Thoracic aorta (tissue), 2 donors: Measurements from ENCODE around the gene SMARCA4. TPM values are rescaled to one million over a fixed set of nuclear protein-coding genes. Genes with fewer than 3 reads are reported as not detected.

ENCODE experiments used
- ATAC-seq: fragments of 150-250 bp; one replicate; pipeline ENCODE4 v1.8.0; 2017; ENCODE audit warnings: low read depth; ENCODE audit not compliant: insufficient number of reproducible peaks, low FRiP score
- DNase-seq: peaks from one replicate; pipeline ENCODE4 v3.0.0-alpha.2; 2020; ENCODE audit warnings: low spot score
- H3K27ac ChIP-seq, 2 donors: fragments of 200-600 bp; sonication (generic); 1 replicate in 1 of 2; 2 replicates in 1 of 2; pipeline ENCODE4 v1.5.1; 2016; ENCODE audit warnings: mild to moderate bottlenecking in 2 of 2, moderate library complexity in 2 of 2
- H3K27me3 ChIP-seq: fragments of 200-600 bp; sonication (generic); replicated peaks from 2 replicates; pipeline ENCODE4 v1.6.0; 2016; ENCODE audit warnings: mild to moderate bottlenecking; ENCODE audit not compliant: insufficient read depth
- H3K36me3 ChIP-seq: fragments of 200-600 bp; sonication (generic); one replicate; pipeline ENCODE4 v1.5.1; 2016
- H3K4me1 ChIP-seq, 2 donors: fragments of 200-600 bp; sonication (generic); 1 replicate in 1 of 2; 2 replicates in 1 of 2; pipeline versions ENCODE4 v1.5.1 to v1.6.0; 2016; ENCODE audit warnings: low read depth in 2 of 2, mild to moderate bottlenecking in 1 of 2; ENCODE audit not compliant: control insufficient read depth in 1 of 2
- H3K4me3 ChIP-seq: fragments of 200-600 bp; sonication (generic); 2 replicates; pipeline ENCODE4 v1.5.1; 2016; ENCODE audit warnings: mild to moderate bottlenecking
- H3K9me3 ChIP-seq: fragments of 200-600 bp; sonication (generic); 2 replicates; pipeline ENCODE4 v1.5.1; 2016
- CTCF ChIP-seq: fragments of 200-600 bp; sonication (generic); IDR thresholded peaks from one replicate; pipeline ENCODE4 v1.5.1; 2019; ENCODE audit warnings: antibody characterized with exemption
- total RNA-seq, 2 donors: library from RNA; depleted of rRNA; stranded (reverse); fragments of >200 nt; gene quantifications; one replicate each; pipeline versions ENCODE4 v1.1.0 to v1.2.3, GENCODE V29; 2016

The SMARCA4 gene
- total RNA-seq, 2 donors from 2014 or later = 63.8 to 85.9 TPM

GRCh38 chr19:10964903-10965302 lies 4.1 kb downstream of the SMARCA4 start:
- Histone ChIP-seq H3K4me1 (peaks cover 6 to 20% of the 10 kb centered on the region in 2 donors), H3K9me3 (no peaks in the 10 kb centered on the region), H3K27me3 (no peaks in the 10 kb centered on the region), H3K4me3 (no peak overlapping the region), H3K36me3 (no peaks in the 10 kb centered on the region), H3K27ac (no peak overlapping the region)
- DNase-seq = no peak
- no peak for ATAC-seq
- no peak for TF ChIP-seq CTCF

- TF ChIP-seq CTCF = no peak
- ATAC-seq (no peak), DNase-seq (no peak)
Observed at GRCh38 chr19:10965398-10965797, 4.6 kb downstream of the SMARCA4 start.

GRCh38 chr19:10966809-10967208 lies 6.0 kb downstream of the SMARCA4 start:
- TF ChIP-seq CTCF = no peak
- no peak overlapping the region for H3K4me3 ChIP-seq
- no peak for ATAC-seq
- H3K36me3 ChIP-seq = no peaks in the 10 kb centered on the region
- no peak for DNase-seq
- no peaks in the 10 kb centered on the region for H3K9me3 ChIP-seq
- H3K27me3 ChIP-seq = no peaks in the 10 kb centered on the region
- no peak overlapping the region for H3K27ac ChIP-seq
- peaks cover 6 to 15% of the 10 kb centered on the region in 2 donors for H3K4me1 ChIP-seq

More at GRCh38 chr19:10965398-10965797, 4.6 kb downstream of the SMARCA4 start:
- Histone ChIP-seq H3K9me3 (no peaks in the 10 kb centered on the region), H3K4me3 (no peak overlapping the region), H3K27me3 (no peaks in the 10 kb centered on the region), H3K27ac (no peak overlapping the region), H3K4me1 (peaks cover 6 to 16% of the 10 kb centered on the region in 2 donors), H3K36me3 (no peaks in the 10 kb centered on the region)

- no peak for DNase-seq
- H3K27ac ChIP-seq = no peak overlapping the region
- no peaks in the 10 kb centered on the region for H3K4me1 ChIP-seq
- no peak for TF ChIP-seq CTCF
- H3K27me3 ChIP-seq = no peaks in the 10 kb centered on the region
- ATAC-seq = no peak
- no peak overlapping the region for H3K4me3 ChIP-seq
- no peaks in the 10 kb centered on the region for H3K36me3 ChIP-seq
- no peaks in the 10 kb centered on the region for H3K9me3 ChIP-seq
Observed at GRCh38 chr19:10968527-10969135, 7.8 kb downstream of the SMARCA4 start.

- ATAC-seq = no peak
- Histone ChIP-seq H3K4me3 (no peak overlapping the region), H3K4me1 (peaks cover 5 to 14% of the 10 kb centered on the region in 2 donors), H3K27ac (no peak overlapping the region), H3K36me3 (no peaks in the 10 kb centered on the region), H3K9me3 (no peaks in the 10 kb centered on the region), H3K27me3 (no peaks in the 10 kb centered on the region)
- no peak for DNase-seq
- TF ChIP-seq CTCF = no peak
Observed at GRCh38 chr19:10971107-10971726, 10.4 kb downstream of the SMARCA4 start.
